Stimulated activated naive CD8-positive, alpha-beta T cell treated with anti-CD3 and anti-CD28 coated beads, Interleukin-15, amount 100 ng/mL, for 72 hours (primary cell): ENCODE results near the gene FDPS.
A peak's percentile ranks its signal among the peaks of the same experiment; 100 is the strongest.

ENCODE experiments used
- ATAC-seq: fragments of 150-1000 bp; cut with Tn5 transposase; 2 replicates; pipeline ENCODE4 v1.10.0; 2021; ENCODE audit warnings: mild to moderate bottlenecking, moderate library complexity
- DNase-seq, 2 donors: peaks; one replicate each; pipeline ENCODE4 v3.0.0; 2021 to 2022
- H3K27ac Mint-ChIP-seq, 2 donors: one replicate each; pipeline ENCODE4 v1.8.0; 2022; ENCODE audit warnings: mild to moderate bottlenecking in 2 of 2, mixed read lengths in 2 of 2, moderate library complexity in 2 of 2
- H3K27me3 Mint-ChIP-seq: one replicate; pipeline ENCODE4 v1.8.0; 2022; ENCODE audit warnings: mixed read lengths
- H3K4me1 Mint-ChIP-seq: one replicate; pipeline ENCODE4 v1.8.0; 2022; ENCODE audit warnings: mild to moderate bottlenecking, mixed read lengths
- H3K4me3 Mint-ChIP-seq, 2 donors: one replicate each; pipeline ENCODE4 v1.8.0; 2022; ENCODE audit warnings: mild to moderate bottlenecking in 2 of 2, mixed read lengths in 2 of 2, moderate library complexity in 1 of 2
- H3K9me3 Mint-ChIP-seq, 2 donors: one replicate each; pipeline ENCODE4 v1.8.0; 2022; ENCODE audit warnings: mixed read lengths in 2 of 2

FDPS gene

DNA sequence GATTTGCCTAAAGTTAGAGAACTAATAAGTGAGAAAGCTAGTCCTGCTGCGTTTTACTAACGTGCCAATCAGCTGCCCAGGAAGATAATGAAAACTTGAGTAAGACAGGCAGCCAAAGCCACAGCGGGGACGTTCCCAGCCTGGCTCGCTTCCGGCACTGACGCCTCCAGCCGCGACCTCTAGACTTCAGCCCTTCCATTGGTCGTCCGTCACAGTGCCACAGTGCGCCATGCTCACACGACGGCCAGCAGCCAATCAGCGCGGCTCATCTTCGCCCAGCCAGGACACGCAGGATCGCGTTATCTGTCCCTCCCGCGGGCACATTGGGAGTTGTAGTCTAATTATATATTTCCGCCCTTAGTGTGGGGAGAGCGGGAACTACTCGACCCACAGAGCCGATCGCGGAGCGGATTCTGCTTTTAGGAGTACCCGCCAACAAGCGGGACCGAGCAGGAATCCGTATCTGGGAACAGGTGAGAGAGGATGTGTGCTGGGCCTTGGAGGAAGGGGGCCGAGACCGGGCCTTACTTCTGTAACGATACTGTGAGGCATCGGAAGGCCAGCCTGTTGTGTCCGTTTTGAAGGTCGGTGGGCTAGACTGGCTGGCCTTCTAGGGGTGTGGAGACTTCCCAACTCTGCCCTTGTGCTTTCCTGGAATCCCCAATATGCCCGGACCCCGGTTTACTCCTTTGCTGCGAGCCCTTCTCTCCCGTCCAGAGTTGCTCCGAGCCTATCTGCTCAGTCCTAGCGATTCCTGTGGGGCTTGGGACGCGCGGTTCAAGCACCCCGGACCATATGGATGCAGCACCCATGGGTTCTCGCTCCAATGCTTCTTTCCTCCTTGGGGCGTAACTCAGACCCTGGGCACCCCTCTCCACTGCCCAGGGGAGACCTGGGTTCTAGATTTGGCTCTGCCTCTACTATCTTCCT lies at the start of gene FDPS:
Gene FDPS (plus strand): TSS at position 374 of the 930 bp plus-strand sequence. CDS start 924 bp downstream, outside the sequence.
- H3K27ac Mint-ChIP-seq = peak within 1 kb of the TSS; percentile 97 to 98
- ATAC-seq (peak; percentile 99), DNase-seq (peak; percentile 95 to 98)
- H3K27me3 Mint-ChIP-seq = no peaks in the 10 kb centered on the region
- peaks cover 41% of the 10 kb centered on the region for H3K4me1 Mint-ChIP-seq
- no peaks in the 10 kb centered on the region for H3K9me3 Mint-ChIP-seq
- peak within 1 kb of the TSS; percentile 98 for H3K4me3 Mint-ChIP-seq

DNA sequence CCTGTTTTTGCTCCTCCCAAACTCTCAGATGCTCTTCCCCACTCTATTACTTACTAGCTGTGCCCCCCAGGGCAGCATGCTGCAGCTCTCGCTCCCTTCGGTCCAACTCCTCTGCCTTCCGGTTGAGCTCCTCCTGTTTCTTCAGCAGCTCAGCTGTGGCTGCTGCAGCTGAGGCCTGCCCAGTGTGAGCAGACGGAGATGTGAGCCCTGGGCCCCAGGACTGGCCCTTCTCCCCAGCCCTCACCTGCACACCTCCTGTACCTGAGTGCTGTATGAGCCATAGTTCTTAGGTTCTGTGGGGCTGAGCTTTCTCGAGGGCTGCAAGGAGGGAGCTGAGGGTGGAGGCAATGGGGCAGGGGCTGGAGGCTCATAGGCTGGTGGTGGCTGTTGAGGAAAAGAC lies 48.4 kb upstream of the FDPS start:
- H3K9me3 Mint-ChIP-seq = no peaks in the 10 kb centered on the region
- DNase-seq (no peak), ATAC-seq (no peak)
- H3K4me1 Mint-ChIP-seq = peaks cover 56% of the 10 kb centered on the region
- no peaks in the 10 kb centered on the region for H3K27me3 Mint-ChIP-seq
- peak overlapping the region; percentile 25 to 98 for H3K4me3 Mint-ChIP-seq
- H3K27ac Mint-ChIP-seq = peak overlapping the region in 1 of 2 donors; percentile 90

DNA sequence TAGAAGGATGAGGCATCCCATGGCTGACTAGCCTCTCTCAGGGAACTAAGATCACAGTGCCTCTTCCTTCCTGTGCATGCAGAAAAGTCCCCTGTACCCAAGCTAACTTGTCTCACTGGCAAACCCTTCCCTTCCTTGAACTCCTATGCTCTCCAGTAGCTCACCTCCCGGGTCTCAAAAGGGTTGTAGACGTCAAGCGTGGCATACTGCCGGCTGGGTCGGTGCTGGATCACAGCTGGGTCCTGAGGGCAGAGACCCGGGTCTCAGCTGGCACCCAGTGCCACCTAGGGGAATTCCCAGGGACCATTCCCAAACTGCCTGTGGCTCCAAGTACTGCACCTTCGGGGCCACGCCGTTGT lies 47.2 kb upstream of the FDPS start:
- H3K9me3 Mint-ChIP-seq = no peaks in the 10 kb centered on the region
- peak overlapping the region; percentile 91 to 98 for H3K4me3 Mint-ChIP-seq
- H3K4me1 Mint-ChIP-seq = peaks cover 44% of the 10 kb centered on the region
- peak; percentile 65 for ATAC-seq
- peak in 1 of 2 donors; percentile 40 for DNase-seq
- peak overlapping the region; percentile 97 for H3K27ac Mint-ChIP-seq
- no peaks in the 10 kb centered on the region for H3K27me3 Mint-ChIP-seq

DNA sequence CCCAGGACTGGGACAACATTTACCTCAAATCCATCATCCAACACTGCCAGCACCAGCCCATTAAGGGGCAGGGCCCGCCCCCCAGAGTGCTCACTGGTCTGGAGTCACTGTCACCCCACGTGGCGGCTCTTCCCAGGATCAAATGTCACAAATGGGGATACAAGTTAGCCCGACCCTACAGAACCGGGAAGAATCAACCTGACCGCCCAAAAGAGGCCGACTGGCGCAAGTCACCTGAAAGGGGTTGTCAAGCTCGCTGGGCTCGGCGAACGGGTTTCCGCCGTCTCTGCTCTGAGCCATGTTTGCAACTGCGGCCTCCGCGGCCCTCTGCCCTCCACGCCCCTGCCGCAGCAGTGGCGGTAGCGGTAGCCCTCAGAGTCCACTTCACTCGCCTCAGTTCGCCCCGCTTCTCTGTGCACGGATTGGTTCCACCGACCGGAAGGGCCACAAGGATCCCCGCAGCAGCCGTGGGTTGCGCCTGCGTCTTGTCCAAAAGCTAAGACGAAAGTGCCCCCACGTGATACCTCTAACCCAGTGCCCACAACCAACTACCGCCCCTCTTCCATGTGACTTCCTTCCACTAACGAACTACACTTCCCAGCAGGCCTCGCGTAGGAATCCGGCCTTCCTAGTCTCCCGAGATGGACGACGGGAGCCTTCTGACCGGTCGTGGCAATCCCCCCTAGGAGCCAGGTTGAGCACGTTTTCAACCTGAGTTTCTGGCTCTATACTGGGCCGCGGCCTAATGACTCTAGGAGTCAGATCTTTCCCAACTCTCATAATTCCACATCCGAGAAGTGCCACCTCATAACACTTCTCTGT lies 46.6 kb upstream of the FDPS start, which contains the start of gene SCAMP3:
Gene SCAMP3 (minus strand): TSS at position 509 of the 822 bp plus-strand sequence. CDS start 209 bp downstream, at position 300.
- Mint-ChIP-seq H3K27ac (peak within 1 kb of the TSS; percentile 97), H3K27me3 (no peaks in the 10 kb centered on the region), H3K9me3 (no peaks in the 10 kb centered on the region), H3K4me3 (peak within 1 kb of the TSS; percentile 91 to 98), H3K4me1 (peaks cover 39% of the 10 kb centered on the region)
- ATAC-seq = peak; percentile 96
- DNase-seq = peak; percentile 79 to 91

DNA sequence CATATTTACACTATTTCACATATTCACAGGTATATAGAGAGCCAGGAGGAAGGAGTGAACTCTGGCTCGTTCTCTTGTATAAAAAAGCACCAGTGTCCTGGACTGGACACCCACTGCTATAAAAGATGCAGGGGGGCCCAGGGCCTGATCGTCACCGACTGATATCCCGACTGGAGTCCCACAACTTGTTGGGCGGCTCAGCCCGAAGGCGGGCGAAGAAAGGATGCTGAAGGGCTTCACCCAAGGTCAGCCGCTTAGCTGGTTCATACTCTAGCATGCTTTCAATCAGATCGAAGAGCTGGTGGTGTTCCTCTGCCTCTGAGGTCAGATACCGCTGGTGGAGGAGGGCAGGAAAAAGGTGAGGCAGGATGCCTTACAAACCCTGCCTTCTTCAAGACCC lies 45.6 kb upstream of the FDPS start:
- ATAC-seq (no peak), DNase-seq (no peak)
- no peak overlapping the region for H3K27ac Mint-ChIP-seq
- H3K27me3 Mint-ChIP-seq = no peaks in the 10 kb centered on the region
- H3K4me1 Mint-ChIP-seq = peaks cover 39% of the 10 kb centered on the region
- no peaks in the 10 kb centered on the region for H3K9me3 Mint-ChIP-seq
- H3K4me3 Mint-ChIP-seq = no peak overlapping the region

DNA sequence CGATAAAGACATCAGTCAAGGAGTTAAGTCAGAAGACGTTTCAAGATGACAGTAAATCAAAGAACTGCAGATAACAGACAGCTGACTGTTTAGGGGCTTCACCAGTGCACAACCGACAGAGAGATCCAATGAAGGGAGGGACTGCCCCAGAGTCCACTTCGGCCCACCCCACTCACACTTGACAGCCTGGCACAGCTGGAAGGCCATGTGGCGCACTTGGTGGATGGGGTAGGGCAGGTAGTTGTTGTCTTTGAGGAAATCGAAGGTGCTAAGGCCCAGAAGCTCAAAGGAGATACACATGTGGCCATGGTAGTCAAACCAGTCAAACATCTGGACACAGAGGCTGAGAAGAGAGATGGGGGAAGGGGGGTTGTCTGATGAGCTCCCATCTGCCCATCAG lies 42.1 kb upstream of the FDPS start:
- no peak for ATAC-seq
- Mint-ChIP-seq H3K4me3 (no peak overlapping the region), H3K27me3 (no peaks in the 10 kb centered on the region), H3K9me3 (no peaks in the 10 kb centered on the region), H3K27ac (no peak overlapping the region), H3K4me1 (peaks cover 30% of the 10 kb centered on the region)
- no peak for DNase-seq

DNA sequence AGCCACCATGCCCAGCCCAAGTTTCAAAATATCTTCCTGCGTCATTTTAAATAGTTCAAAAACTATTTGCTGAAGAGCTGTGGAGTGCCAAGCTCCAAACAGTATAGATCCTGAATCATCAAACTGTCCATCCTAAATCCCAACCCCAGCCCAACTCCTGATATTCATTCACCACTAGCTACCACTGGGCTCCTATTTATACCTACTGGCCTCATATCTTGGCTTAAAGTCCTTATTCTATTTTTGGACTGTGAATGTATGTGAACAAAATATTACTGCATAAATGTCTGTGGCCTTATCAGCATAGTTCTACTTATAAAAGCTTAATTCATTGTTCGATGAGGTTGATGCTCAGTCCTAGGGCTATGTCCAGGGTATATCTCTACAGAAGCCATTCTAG lies 41.3 kb upstream of the FDPS start:
- Mint-ChIP-seq H3K27me3 (no peaks in the 10 kb centered on the region), H3K9me3 (no peaks in the 10 kb centered on the region), H3K27ac (no peak overlapping the region), H3K4me3 (no peak overlapping the region), H3K4me1 (peaks cover 28% of the 10 kb centered on the region)
- DNase-seq (no peak), ATAC-seq (no peak)

DNA sequence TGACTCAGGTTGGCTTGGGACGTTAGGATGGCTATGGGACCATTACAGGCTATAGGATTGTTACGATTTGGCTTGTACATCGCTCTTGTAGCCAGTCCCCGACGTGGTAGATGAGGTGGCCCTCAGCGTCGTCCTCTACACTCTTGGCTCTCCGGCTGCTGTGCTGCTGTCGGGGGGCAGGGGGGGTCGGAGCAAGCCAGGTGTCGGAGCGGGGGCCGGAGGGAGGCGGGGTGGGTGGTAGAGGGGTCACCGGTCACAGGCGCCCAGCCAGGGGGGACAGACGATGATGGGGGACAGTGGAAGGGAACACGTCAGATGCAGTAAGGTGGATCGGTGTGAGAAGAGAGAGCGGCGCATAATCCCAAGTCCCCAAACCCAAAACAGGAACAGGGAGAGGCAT lies 40.0 kb upstream of the FDPS start:
- Mint-ChIP-seq H3K9me3 (no peaks in the 10 kb centered on the region), H3K27ac (no peak overlapping the region), H3K4me3 (no peak overlapping the region), H3K4me1 (peaks cover 26% of the 10 kb centered on the region), H3K27me3 (no peaks in the 10 kb centered on the region)
- ATAC-seq (no peak), DNase-seq (no peak)

DNA sequence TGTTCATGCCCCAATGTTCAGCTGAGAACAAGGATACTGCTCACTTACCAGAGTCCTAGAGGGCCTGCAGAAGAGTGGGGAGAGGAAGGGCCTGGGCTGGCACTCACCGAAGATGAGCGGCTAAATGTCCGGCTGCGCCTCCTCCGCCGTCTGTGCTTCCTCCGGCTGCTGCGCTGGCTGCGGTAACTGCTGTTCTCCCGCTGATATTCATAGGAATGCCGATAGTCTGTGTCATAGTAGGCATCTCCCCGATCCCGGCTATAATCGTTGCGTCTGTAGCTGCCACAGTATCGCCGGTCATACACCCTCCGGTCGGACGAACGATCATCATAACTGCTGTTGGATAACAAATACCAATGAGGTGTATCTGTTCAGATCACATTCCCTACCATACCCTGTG lies 39.3 kb upstream of the FDPS start:
- ATAC-seq (no peak), DNase-seq (no peak)
- H3K9me3 Mint-ChIP-seq = no peaks in the 10 kb centered on the region
- no peak overlapping the region for H3K4me3 Mint-ChIP-seq
- no peak overlapping the region for H3K27ac Mint-ChIP-seq
- H3K4me1 Mint-ChIP-seq = peaks cover 30% of the 10 kb centered on the region
- H3K27me3 Mint-ChIP-seq = no peaks in the 10 kb centered on the region

DNA sequence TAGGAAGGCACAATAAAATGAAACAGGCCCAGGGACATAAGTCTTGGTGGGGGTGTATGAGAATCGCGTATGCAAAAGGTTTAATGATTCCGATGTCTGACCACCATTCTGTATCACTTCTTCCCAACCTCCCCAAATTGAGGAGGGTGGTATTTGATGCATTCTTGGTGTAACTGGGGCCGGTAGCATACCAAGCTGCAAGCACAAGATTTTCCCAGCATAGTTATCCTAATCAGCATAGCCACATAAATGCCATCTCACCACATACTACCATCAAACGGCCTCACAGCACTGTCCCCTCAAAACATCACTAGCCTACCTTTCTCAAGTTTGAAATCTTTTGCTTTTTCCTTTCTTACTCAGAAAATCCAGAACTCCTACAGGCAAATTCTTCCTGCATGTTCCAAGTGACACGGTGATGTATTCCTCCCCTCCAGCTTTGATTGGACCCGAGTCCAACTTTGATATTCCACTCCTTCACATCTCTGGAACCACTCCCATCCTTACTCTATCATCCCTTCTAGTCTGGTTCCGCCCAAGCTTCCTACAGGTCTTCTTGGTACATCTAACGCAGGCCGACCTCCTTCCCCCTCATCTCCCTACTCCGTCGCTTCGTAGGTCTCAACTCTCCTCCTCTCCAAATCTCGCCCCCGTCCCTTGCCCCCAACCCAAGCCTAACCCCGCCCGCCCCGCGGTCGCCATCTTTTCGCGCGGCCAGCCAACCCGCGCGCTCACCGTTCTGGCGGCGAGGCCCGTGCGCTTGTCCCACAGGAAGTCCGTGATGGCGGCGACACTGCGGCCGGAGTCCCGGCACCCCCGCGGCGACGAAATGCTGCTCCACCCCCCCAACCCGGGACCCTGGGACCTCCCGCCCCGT lies 36.0 kb upstream of the FDPS start:
- ATAC-seq (peak; percentile 56), DNase-seq (no peak)
- Mint-ChIP-seq H3K27me3 (no peaks in the 10 kb centered on the region), H3K4me1 (peaks cover 49% of the 10 kb centered on the region), H3K4me3 (peak overlapping the region; percentile 86 to 92), H3K9me3 (no peaks in the 10 kb centered on the region), H3K27ac (peak overlapping the region; percentile 81 to 90)

DNA sequence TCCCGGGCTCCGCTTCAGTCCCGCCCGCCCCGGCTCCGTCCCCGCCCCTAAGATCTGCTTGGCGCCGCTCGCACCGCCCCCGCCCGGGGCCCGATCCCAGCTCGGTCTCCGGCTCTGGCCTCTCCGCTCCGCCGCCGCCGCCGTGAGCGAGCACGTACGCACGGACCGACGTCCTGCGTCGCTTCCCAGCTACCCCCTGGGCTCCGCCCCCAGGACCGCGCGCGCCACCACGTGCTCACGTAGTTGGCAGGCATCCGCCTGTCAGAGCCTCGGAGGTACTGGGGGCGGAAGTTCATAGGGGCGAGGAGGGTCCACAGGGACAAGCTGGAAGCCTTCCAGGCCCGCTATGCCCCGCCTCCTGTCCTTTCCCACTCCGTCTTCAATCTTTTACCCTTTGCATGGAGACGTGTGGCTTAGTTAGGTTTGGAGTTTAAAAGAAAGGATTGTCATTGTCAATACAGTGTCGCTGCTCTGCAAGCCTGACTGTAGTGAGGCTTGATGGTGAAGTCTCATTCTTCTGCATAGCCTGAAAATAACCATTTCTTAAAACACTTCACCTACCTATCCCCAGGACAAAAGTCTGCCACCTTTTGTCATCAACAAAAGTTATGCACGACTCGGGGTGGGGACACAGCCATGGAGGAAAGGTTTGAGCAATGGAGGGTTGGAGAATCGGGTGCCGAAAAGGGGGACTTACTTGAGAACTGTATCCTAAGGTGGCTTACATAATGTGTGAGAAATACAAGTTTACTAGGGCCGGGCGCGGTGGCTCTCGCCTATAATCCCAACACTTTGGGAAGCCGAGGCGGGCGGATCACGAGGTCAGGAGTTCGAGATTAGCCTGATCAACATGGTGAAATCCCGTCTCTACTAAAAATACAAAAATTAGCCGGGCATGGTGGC lies 35.1 kb upstream of the FDPS start, which contains the start of gene CLK2:
Gene CLK2 (minus strand): TSS at position 162 of the 903 bp plus-strand sequence. CDS start 2,527 bp downstream, outside the sequence.
- peaks cover 56% of the 10 kb centered on the region for H3K4me1 Mint-ChIP-seq
- H3K27ac Mint-ChIP-seq = peak within 1 kb of the TSS; percentile 90
- no peaks in the 10 kb centered on the region for H3K27me3 Mint-ChIP-seq

DNA sequence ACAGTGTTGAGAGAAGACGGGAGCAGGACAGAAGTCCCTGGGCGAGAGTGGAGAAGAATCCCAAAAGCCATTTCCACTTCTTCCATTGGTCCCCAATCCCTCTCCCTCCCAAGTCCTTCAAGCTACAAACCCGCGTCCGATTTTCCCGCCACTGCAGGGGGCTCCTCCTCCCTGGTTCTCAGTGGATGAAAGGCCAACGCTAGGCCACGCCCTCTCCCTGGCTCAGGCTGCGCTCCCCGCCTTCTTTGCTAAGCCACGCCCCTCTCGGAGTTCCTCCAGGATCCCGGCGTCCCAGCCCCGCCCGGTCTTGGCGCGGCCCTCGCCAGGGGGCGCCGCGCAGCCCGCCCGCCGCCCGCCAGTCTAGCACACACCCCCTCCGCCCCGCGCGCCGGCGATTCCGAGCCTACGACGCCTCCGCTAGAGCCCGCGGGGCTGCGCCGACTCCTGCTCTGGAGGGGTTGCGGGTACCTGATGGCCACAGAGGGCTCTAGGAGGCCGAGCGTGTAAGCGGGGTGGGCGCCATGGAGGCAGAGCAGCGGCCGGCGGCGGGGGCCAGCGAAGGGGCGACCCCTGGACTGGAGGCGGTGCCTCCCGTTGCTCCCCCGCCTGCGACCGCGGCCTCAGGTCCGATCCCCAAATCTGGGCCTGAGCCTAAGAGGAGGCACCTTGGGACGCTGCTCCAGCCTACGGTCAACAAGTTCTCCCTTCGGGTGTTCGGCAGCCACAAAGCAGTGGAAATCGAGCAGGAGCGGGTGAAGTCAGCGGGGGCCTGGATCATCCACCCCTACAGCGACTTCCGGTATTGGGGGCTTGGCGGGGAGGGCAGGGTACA lies 31.4 kb upstream of the FDPS start, which contains the start of gene HCN3:
Gene HCN3 (plus strand): TSS at position 394 of the 832 bp plus-strand sequence. CDS start 128 bp downstream, at position 522.
- no peaks in the 10 kb centered on the region for H3K9me3 Mint-ChIP-seq
- peak within 1 kb of the TSS; percentile 81 to 88 for H3K4me3 Mint-ChIP-seq
- peak; percentile 89 to 92 for DNase-seq
- no peaks in the 10 kb centered on the region for H3K27me3 Mint-ChIP-seq
- peak within 1 kb of the TSS in 1 of 2 donors; percentile 58 for H3K27ac Mint-ChIP-seq
- ATAC-seq = peak; percentile 68
- peaks cover 42% of the 10 kb centered on the region for H3K4me1 Mint-ChIP-seq

More for the DNA sequence above, 35.1 kb upstream of the FDPS start, which contains the start of gene CLK2:
- DNase-seq (peak; percentile 94 to 96), ATAC-seq (peak; percentile 94)
- Mint-ChIP-seq H3K9me3 (no peaks in the 10 kb centered on the region), H3K4me3 (peak within 1 kb of the TSS; percentile 86 to 92)
